Adrenal gland (tissue), 5 donors: Measurements from ENCODE around the gene FRMD5.

Experiments
- POLR2A ChIP-seq, 2 donors: fragments of 450-650 bp; IDR thresholded peaks; one replicate each; pipeline ENCODE4 v1.6.1; 2017; ENCODE audit warnings: antibody characterized with exemption in 2 of 2, mild to moderate bottlenecking in 2 of 2, moderate library complexity in 1 of 2
- TF ChIP-seq, protein P1 (sequence below), 6 experiments: fragments of 450-650 bp in 4 of 6; fragments of 200-600 bp in 2 of 6; sonication (generic) in 1 of 6; IDR thresholded peaks; 1 replicate in 5 of 6; 2 replicates in 1 of 6; pipeline versions ENCODE4 v1.5.1 to v1.8.0; 2016 to 2021; ENCODE audit warnings: antibody characterized with exemption in 6 of 6, mild to moderate bottlenecking in 2 of 6, moderate library complexity in 1 of 6
- donor health status: DM: no; HTN: no; CAD: no.

DNA sequence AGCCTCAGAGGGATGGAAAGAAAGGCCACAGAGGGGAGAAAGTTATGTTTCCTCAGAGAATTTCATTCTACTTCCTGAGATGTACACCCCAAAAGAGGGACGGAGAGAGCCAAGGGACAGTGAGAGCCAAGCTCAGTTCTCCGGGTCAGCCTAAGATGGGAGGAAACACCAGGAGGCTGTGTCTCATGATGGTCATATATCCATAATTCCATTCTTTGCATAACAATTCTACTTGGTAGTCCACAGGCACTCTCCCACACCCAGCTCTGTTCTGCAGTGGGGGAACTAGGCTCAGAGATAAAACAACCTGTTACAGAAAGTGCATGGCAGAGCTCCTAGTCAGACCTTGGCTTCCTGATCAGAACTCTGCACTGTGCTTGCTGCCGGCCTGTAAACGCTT, 313.8 kb downstream of the FRMD5 start:
- no peak for TF ChIP-seq POLR2A (IDR thresholded peaks at IDR 0.05)
- TF ChIP-seq, protein P1, sequence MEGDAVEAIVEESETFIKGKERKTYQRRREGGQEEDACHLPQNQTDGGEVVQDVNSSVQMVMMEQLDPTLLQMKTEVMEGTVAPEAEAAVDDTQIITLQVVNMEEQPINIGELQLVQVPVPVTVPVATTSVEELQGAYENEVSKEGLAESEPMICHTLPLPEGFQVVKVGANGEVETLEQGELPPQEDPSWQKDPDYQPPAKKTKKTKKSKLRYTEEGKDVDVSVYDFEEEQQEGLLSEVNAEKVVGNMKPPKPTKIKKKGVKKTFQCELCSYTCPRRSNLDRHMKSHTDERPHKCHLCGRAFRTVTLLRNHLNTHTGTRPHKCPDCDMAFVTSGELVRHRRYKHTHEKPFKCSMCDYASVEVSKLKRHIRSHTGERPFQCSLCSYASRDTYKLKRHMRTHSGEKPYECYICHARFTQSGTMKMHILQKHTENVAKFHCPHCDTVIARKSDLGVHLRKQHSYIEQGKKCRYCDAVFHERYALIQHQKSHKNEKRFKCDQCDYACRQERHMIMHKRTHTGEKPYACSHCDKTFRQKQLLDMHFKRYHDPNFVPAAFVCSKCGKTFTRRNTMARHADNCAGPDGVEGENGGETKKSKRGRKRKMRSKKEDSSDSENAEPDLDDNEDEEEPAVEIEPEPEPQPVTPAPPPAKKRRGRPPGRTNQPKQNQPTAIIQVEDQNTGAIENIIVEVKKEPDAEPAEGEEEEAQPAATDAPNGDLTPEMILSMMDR (IDR thresholded peaks at IDR 0.05), result no peak
